GM12864 (cell line): Measurements from ENCODE around the gene BCDIN3D.
"Not testable (repeated sequence)": the region's sequence is repeated elsewhere in the genome, so short reads cannot be mapped to it uniquely, and the experiment has no call there.

ENCODE experiments used
- DNase-seq: peaks from one replicate; pipeline ENCODE4 v3.0.0-alpha.2; 2011; ENCODE audit warnings: low read depth
- H3K4me3 ChIP-seq: 2 replicates; pipeline ENCODE4 v1.5.1; 2011; ENCODE audit warnings: mild to moderate bottlenecking, low read depth, low read length, control low read depth
- CTCF ChIP-seq: IDR thresholded peaks from 2 replicates; pipeline ENCODE4 v1.5.1; 2011; ENCODE audit warnings: low read depth, mild to moderate bottlenecking, moderate library complexity, low read length, control low read depth, inconsistent platforms; ENCODE audit errors: missing control alignments

Gene BCDIN3D

GRCh38 chr12:49865782-49866135, 22.9 kb upstream of the BCDIN3D start:
- no peak for TF ChIP-seq CTCF

GRCh38 chr12:49865109-49865781, 22.3 kb upstream of the BCDIN3D start:
- DNase-seq = no peak
- TF ChIP-seq CTCF = no peak
- no peak overlapping the region for H3K4me3 ChIP-seq

More at GRCh38 chr12:49865782-49866135, 22.9 kb upstream of the BCDIN3D start:
- DNase-seq = no peak
- no peak overlapping the region for H3K4me3 ChIP-seq

- TF ChIP-seq CTCF = no peak
- DNase-seq = no peak
- no peak overlapping the region for H3K4me3 ChIP-seq
Observed at GRCh38 chr12:49864798-49865090, 21.8 kb upstream of the BCDIN3D start.

- H3K4me3 ChIP-seq = no peak overlapping the region
- no peak for TF ChIP-seq CTCF
- no peak for DNase-seq
Observed at GRCh38 chr12:49863946-49864797, 21.3 kb upstream of the BCDIN3D start.

- not testable (repeated sequence) for DNase-seq, H3K4me3 ChIP-seq
Observed at GRCh38 chr12:49860921-49861320, 18.0 kb upstream of the BCDIN3D start.

- H3K4me3 ChIP-seq, DNase-seq: not testable (repeated sequence)
Observed at GRCh38 chr12:49855890-49856289, 13.0 kb upstream of the BCDIN3D start.

- TF ChIP-seq CTCF = no peak
- DNase-seq = no peak
- no peak overlapping the region for H3K4me3 ChIP-seq
Observed at GRCh38 chr12:49854976-49855375, 12.1 kb upstream of the BCDIN3D start.

- TF ChIP-seq CTCF = no peak
- no peak overlapping the region for H3K4me3 ChIP-seq
Observed at GRCh38 chr12:49853671-49854070, 10.8 kb upstream of the BCDIN3D start.

More at GRCh38 chr12:49853671-49854070, 10.8 kb upstream of the BCDIN3D start:
- no peak for DNase-seq
